Ecto neural progenitor cell (in vitro differentiated cells): Measurements from ENCODE around the gene NAP1L4.

Source experiments
- DNase-seq: peaks from one replicate; pipeline ENCODE4 v3.0.0-alpha.2; 2018; ENCODE audit warnings: low spot score

NAP1L4 gene

GRCh38 chr11:2934611-2935239, 57.4 kb downstream of the NAP1L4 start:
- no peak for DNase-seq

GRCh38 chr11:2934021-2934550, 58.0 kb downstream of the NAP1L4 start:
- DNase-seq: no peak

GRCh38 chr11:2933375-2934020, 58.6 kb downstream of the NAP1L4 start:
- no peak for DNase-seq

DNA sequence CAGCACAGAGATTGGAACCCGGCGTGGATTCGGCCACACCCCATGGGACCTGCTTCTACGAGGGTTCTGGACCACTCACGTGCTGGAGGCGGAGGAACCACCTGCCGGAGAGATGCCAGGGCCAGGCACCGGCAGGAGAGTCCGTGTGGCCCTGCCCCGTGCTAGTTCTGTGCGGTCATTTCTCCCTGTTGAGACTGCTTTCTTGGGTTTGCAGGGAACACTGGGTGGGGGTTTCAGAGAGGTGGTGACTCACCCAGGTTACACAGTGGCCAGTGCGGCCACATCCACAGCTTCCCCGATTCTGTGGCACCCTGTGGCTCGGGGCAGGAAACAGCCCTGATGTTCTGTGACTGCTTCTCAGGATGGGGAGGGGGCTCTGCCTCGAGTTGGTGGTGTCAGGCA, 59.3 kb downstream of the NAP1L4 start:
- DNase-seq: no peak

DNA sequence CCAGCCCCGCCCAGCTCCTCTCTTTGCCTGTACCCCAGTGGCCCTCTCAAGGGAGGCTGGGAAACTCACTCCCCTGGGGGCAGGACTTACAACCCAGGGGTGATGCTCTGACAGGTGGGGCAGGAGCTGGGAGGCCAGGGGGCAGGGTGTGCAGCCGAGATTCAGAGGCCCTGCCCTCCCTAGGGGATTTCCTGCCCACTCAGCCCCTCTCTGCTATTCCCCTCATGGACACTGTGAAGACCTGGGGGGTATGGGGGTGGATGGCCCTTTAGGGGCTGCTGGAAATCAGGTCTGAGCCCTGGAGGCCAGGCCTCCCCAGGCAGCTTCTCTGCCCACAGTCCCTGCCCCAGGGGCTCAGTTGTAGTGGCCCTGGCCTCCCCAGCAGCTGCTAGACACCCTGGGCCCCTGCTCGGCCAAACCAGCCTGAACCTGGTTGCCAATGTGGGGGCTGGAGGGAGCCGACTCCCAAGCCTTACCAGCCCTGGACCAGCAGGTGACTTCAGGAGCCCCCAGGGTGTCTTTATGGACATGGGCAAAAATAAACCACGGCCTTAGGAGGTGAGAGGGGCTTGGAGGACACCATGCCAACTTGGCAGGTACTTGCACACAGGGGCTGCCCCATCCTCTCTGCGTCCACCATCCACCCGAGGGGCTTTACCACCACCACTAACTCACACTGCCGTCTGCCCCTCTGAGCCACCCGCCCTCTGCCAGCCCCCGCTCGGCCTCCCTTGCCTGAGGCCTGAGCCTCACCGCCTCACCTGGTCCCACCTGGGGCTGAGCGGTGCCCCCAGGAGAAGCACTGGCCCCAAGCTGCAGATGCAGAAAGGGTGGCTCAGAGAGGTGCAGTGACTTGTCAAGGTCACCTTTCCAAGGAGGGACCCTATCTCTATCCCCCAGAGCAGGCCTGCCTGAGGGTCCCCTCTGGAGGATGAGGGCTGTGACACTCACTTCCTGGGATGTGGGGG, 60.1 kb downstream of the NAP1L4 start:
- no peak for DNase-seq

DNA sequence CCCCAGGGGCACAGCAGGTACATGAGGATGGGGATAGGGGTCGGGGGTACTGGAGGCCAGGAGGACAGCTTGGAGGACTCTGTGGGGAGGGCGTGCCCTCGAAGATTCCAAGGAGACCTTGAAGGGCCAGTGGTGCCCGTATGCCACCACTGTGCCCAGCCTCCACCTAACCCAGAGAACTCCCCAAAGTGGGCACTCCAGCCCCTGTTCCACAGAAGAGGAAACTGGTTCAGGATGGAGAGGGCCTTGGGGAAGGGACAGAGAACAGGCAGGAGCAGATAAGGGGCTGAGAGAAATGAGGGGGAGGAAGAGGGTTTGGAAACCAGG, 60.7 kb downstream of the NAP1L4 start:
- no peak for DNase-seq

- DNase-seq: peak; percentile 82
These were observed 61.3 kb downstream of the NAP1L4 start for GRCh38 chr11:2930704-2931419.

GRCh38 chr11:2929950-2930703, 62.0 kb downstream of the NAP1L4 start:
- DNase-seq: no peak

DNA sequence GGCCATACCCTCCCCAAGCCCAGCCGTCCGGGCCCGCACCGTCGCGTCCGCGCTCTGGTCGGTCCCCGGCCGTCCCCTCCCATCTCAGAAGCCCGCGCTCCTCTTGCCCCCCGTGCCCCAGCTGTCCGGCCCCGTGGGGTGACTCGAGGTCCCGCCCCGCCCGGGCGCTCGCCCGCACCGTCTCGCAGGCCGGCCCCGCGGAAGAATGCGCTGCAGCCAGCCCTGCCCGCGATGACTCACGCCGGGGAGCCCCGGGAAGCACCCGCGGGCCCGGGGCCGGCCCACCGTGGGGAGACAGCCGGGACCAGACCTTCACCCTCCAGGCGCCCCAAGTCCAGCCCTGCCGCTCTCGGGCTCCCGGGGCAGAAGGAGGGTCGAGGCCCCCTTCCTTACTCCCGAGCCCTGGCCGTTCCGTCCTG, 62.6 kb downstream of the NAP1L4 start:
- no peak for DNase-seq

DNA sequence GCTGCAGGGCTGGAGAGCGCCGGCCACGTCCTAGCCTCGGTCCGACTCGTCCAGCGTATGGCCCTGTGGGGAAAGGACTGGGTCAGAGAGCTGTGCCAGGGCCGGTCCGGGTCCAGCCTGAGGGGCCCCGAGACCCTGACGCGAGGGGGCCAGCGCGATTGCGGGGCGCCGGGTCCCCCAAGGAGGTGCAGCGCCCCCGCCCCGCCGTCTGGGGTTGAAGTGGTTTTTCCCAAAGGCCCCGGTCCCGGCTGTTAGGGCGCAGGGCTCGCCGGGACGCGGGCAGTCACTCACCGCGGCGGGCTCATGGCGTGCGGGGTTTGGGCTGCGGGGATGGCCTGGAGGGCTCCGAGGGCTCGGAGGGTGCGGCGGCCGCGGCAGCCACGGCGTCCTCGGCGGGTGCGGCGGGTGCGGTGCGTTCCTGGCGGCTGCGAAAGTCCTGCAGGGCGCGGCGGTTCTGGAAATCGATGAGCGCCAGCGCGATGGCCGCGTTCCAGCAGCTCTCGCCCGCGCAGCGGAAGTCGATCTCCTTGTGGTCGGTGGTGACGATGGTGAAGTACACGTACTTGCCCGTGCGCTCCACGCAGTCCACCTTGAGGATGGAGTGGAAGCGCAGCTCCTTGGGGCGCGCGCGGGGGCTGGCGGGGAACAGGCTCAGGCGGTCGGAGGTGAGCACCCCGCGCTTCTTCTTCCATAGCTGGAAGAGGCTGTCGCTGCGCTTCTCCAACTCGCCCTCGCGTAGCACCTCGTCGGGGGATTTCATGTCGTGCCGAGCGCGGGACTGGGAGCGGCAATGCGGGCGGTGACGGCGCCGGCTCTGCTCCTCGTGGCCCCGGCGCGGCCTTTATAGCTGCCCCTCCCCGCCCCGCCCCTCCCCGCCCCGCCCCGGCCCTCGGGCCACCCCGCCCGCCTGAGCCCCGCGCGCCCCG, 63.3 kb downstream of the NAP1L4 start, which contains the start of gene PHLDA2:
Gene PHLDA2, minus strand, starts transcription at position 816 of the 926 bp plus-strand sequence. Its CDS starts 56 bp downstream, at position 760.
- no peak for DNase-seq

DNA sequence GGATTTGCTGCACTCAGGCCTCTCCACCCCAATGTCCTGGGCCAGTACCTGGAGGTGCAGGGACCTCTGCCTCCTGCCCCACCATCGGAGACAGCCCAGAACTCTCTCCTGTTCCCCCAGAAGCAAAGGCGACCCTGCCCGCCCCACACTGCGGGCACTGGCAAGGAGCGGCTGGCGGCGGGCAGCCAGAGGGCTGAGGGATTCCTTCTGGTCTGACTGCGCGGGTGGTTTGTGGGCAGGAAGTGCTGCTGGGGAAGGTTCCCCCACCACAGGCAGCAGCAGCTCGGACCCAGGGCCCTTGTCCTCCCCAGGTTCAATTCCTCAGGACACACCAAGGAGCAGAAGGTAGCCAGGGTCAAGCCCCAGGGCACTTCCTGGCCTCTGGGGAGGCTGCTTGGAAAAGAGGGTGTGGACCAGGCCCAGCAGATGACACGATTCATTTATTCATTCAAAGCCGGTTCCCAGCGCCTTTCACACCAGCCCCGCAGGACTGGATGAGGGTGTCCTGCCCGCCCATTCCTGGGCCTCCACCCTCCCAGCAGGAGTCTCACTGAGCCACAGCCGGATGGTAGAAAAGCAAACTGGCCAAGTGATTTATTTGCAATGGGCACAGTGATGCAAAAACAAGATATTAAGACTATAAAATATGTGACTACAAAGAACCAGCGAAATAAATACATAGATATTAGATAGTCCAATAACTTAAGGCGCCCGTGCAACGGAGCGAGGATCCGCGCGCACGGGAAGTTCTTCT, 64.1 kb downstream of the NAP1L4 start:
- no peak for DNase-seq

DNA sequence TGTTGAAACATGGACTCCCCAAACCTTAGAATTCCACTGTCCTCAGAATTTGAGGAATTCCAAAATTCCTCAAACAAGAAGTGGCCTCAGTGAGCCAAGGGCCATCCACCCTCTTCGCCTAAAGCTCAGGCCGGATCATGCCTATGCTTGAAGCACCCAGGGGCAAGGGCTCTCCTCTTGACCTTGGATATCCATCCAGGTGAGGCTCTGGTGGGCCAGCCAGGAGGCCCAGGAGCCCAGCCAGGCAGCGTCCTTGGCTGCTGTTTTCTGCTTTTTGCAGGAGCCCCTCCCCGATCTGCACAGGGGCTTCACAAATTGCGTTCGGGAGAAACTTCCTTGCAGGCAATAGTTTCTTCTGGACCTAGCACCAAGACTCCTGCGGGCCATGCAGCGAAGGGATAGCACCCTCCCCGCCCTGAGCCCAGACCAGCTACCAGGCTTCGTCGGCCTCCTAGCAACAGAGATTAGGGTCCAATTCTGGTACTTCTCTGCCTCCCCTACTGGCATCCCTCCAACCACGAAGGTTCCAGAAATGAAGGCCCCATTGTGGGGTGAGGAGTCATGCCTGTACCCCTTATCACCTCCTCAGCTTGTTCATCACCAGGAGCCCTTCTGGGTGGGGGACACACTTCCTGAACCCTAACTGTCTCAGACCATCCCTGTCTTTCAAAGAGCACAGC, 64.9 kb downstream of the NAP1L4 start:
- no peak for DNase-seq

DNA sequence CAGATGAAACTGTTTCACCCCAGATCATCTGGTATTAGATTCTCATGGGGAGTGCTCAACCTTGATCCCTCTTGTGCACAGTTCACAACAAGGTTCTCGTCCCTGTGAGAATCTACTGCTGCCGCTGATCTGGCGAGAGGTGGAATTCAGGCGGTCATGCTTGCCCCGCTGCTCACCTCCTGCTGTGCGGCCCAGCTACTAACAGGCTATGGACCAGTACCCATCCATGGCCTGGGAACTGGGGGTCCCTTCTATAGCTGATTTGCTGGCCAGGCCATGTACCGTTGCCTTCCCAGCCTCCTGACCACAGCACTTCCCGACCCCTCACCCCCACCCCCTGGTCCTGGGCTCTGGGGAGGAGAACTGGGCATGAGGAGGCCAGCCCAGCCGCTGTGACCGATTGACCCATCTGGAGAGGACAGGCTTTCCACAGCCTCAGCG, 65.5 kb downstream of the NAP1L4 start:
- no peak for DNase-seq

GRCh38 chr11:2924821-2925675, 67.1 kb downstream of the NAP1L4 start:
- DNase-seq: no peak

DNA sequence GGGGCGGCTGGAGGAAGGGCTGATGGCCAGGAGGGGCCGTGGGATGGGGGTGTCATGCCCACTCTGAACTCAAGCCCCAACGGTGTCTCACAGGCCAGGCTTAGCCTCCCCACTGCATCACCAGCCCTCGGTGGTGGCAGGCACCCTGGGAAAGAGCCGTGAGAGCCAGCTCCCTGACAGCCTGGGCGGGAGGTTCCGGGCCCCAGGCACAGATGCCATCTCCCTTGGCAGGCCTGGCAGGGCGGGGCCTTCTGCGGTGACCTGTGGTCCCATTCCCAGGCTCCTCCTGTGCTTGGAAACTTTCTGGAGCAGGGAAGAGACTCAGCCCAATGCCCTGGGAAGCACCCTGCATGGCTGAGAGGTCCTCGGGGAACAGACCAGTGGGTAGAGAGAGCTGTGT, 67.7 kb downstream of the NAP1L4 start:
- no peak for DNase-seq

DNA sequence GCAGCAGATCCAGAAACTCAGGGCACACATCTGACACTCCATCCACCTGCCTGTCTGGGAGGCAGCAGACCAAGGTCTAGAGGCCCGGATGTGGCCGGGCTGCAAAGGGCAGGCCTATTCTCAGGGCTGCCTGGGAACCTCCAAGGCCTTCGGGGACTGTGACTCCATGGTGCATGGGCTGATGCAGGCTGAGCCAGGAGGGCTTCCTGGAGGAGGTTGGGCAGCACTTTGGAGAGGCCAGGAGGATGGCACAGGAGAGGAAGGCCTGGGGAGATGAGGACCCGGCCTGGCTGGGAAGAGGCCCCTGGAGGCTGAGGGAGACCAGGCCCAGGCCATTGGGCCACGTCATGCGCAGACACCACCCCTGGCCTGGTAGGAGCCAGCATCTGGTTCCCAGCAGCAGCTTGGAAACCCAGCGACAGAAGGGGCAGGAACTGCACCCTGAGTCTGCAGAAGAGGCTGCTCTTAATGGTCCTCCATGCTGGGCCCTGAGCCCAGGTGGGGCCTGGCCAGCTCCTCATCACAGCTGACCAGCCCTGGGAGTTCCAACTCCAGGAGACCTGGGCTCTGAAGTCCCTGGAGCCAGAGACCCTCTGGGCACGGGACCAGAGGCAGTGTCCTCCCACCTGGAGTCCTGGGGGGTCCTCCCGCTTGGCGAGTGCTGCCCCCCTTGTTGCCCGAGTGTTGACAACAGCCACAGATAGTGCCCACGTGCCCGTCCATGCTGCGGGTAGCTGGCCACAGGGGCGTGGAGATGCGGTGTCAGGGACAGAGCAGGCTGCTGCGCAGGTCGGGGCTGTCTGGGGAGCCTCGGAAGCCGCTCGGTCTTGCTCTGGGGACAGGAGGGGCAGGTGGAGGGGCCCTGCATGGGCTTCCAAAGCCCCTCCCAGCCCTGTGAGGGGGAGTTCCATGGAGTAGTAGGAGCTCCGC, 68.4 kb downstream of the NAP1L4 start:
- DNase-seq: no peak

- no peak for DNase-seq
These were observed 69.5 kb downstream of the NAP1L4 start for GRCh38 chr11:2922655-2923054.
